H9 (cell line): ENCODE data around the gene SPTBN5. TPM values are rescaled to one million over a fixed set of nuclear protein-coding genes. Genes with fewer than 3 reads are reported as not detected.
A peak's percentile ranks its signal among the peaks of the same experiment; 100 is the strongest.

Source experiments
- DNase-seq: peaks from one replicate; pipeline ENCODE4 v3.0.0-alpha.2; 2017
- H2AFZ ChIP-seq: one replicate; pipeline ENCODE4 v1.6.1; 2013; ENCODE audit warnings: mild to moderate bottlenecking, low read length, control low read depth, moderate library complexity
- H2AK5ac ChIP-seq: 2 replicates; pipeline ENCODE4 v1.6.1; 2013; ENCODE audit warnings: low read length, control low read depth, mixed read lengths; ENCODE audit not compliant: insufficient read length
- H2BK120ac ChIP-seq: one replicate; pipeline ENCODE4 v1.6.1; 2013; ENCODE audit warnings: low read depth, mild to moderate bottlenecking, low read length, control low read depth, inconsistent platforms; ENCODE audit not compliant: poor library complexity, severe bottlenecking
- H2BK12ac ChIP-seq: 2 replicates; pipeline ENCODE4 v1.6.1; 2013; ENCODE audit warnings: low read length, control low read depth, mixed read lengths, low read depth; ENCODE audit not compliant: insufficient read length
- H2BK15ac ChIP-seq: 2 replicates; pipeline ENCODE4 v1.6.1; 2013; ENCODE audit warnings: low read depth, low read length, control low read depth
- H2BK20ac ChIP-seq: one replicate; pipeline ENCODE4 v1.6.1; 2013; ENCODE audit warnings: low read depth, mild to moderate bottlenecking, low read length, control low read depth, inconsistent platforms; ENCODE audit not compliant: poor library complexity, severe bottlenecking
- H2BK5ac ChIP-seq: 2 replicates; pipeline ENCODE4 v1.6.1; 2013; ENCODE audit warnings: low read length, control low read depth, mixed read lengths; ENCODE audit not compliant: insufficient read length
- H3K14ac ChIP-seq: 2 replicates; pipeline ENCODE4 v1.6.1; 2013; ENCODE audit warnings: low read length, control low read depth; ENCODE audit not compliant: insufficient read depth
- H3K18ac ChIP-seq: 2 replicates; pipeline ENCODE4 v1.6.1; 2013; ENCODE audit warnings: low read depth, mild to moderate bottlenecking, mixed read lengths, low read length, control low read depth; ENCODE audit not compliant: insufficient read length
- H3K23ac ChIP-seq: 2 replicates; pipeline ENCODE4 v1.6.1; 2013; ENCODE audit warnings: low read length, control low read depth, mixed read lengths, low read depth; ENCODE audit not compliant: insufficient read length
- H3K23me2 ChIP-seq: 2 replicates; pipeline ENCODE4 v1.6.1; 2013; ENCODE audit warnings: low read depth, mild to moderate bottlenecking, mixed read lengths, low read length, control low read depth; ENCODE audit not compliant: insufficient read length, poor library complexity, severe bottlenecking
- H3K27ac ChIP-seq: 2 replicates; pipeline ENCODE4 v1.5.1; 2013; ENCODE audit warnings: low read length, control low read depth, mixed read lengths, low read depth; ENCODE audit not compliant: insufficient read length
- H3K27me3 ChIP-seq: 2 replicates; pipeline ENCODE4 v1.6.1; 2013; ENCODE audit warnings: low read length, control low read depth, inconsistent platforms; ENCODE audit not compliant: insufficient read depth
- H3K4ac ChIP-seq: 2 replicates; pipeline ENCODE4 v1.6.1; 2013; ENCODE audit warnings: low read depth, mild to moderate bottlenecking, control low read depth, inconsistent platforms, low read length, moderate library complexity
- H3K4me1 ChIP-seq: 2 replicates; pipeline ENCODE4 v1.6.1; 2013; ENCODE audit warnings: low read length, control low read depth, inconsistent platforms; ENCODE audit not compliant: insufficient read depth
- H3K4me2 ChIP-seq: 2 replicates; pipeline ENCODE4 v1.6.1; 2013; ENCODE audit warnings: low read length, control low read depth, mixed read lengths; ENCODE audit not compliant: insufficient read length, insufficient read depth
- H3K56ac ChIP-seq: 2 replicates; pipeline ENCODE4 v1.6.1; 2013; ENCODE audit warnings: low read depth, mild to moderate bottlenecking, mixed read lengths, low read length, control low read depth; ENCODE audit not compliant: insufficient read length
- H3K79me1 ChIP-seq: 2 replicates; pipeline ENCODE4 v1.6.1; 2013; ENCODE audit warnings: low read depth, mild to moderate bottlenecking, moderate library complexity, low read length, control low read depth, inconsistent platforms; ENCODE audit not compliant: insufficient read depth, poor library complexity, severe bottlenecking
- H3K79me2 ChIP-seq: 2 replicates; pipeline ENCODE4 v1.6.1; 2013; ENCODE audit warnings: low read length, control low read depth, inconsistent platforms; ENCODE audit not compliant: insufficient read depth
- H3K9ac ChIP-seq: 2 replicates; pipeline ENCODE4 v1.6.1; 2013; ENCODE audit warnings: low read length, control low read depth, mixed read lengths; ENCODE audit not compliant: insufficient read length; ENCODE audit errors: extremely low read depth
- H3K9me3 ChIP-seq: one replicate; pipeline ENCODE4 v1.6.1; 2013; ENCODE audit warnings: low read depth, low read length, inconsistent platforms; ENCODE audit not compliant: control insufficient read depth
- H3T11ph ChIP-seq: one replicate; pipeline ENCODE4 v1.6.1; 2013; ENCODE audit warnings: mild to moderate bottlenecking, low read length, control low read depth, inconsistent platforms
- H4K20me1 ChIP-seq: one replicate; pipeline ENCODE4 v1.6.1; 2013; ENCODE audit not compliant: control insufficient read depth, insufficient read length, insufficient read depth
- H4K5ac ChIP-seq: 2 replicates; pipeline ENCODE4 v1.6.1; 2013; ENCODE audit warnings: low read depth, mild to moderate bottlenecking, mixed read lengths, low read length, control low read depth; ENCODE audit not compliant: insufficient read length
- H4K8ac ChIP-seq: replicated peaks from 2 replicates; pipeline ENCODE4 v1.6.1; 2013; ENCODE audit warnings: low read length, control low read depth, mixed read lengths, low read depth; ENCODE audit not compliant: insufficient read length
- H4K91ac ChIP-seq: 2 replicates; pipeline ENCODE4 v1.6.1; 2013; ENCODE audit warnings: low read depth, mild to moderate bottlenecking, moderate library complexity, mixed read lengths, low read length, control low read depth; ENCODE audit not compliant: insufficient read length
- H3K27ac Mint-ChIP-seq, 3 experiments: 2 replicates in 2 of 3; 3 replicates in 1 of 3; pipeline ENCODE4 v1.8.0; 2020 to 2021; ENCODE audit warnings: mixed read lengths in 3 of 3, mild to moderate bottlenecking in 1 of 3, moderate library complexity in 1 of 3
- H3K27me3 Mint-ChIP-seq: 2 replicates; pipeline ENCODE4 v1.8.0; 2021; ENCODE audit warnings: low read depth, mild to moderate bottlenecking, moderate library complexity, mixed read lengths
- H3K36me3 Mint-ChIP-seq, 3 experiments: 2 replicates in 2 of 3; 3 replicates in 1 of 3; pipeline ENCODE4 v1.8.0; 2020 to 2021; ENCODE audit warnings: low read depth in 3 of 3, mixed read lengths in 3 of 3; ENCODE audit not compliant: insufficient read depth in 1 of 3
- H3K4me1 Mint-ChIP-seq, 2 experiments: 2 replicates each; pipeline ENCODE4 v1.8.0; 2020; ENCODE audit warnings: mixed read lengths in 2 of 2
- H3K4me3 Mint-ChIP-seq, 2 experiments: 2 replicates in 1 of 2; 3 replicates in 1 of 2; pipeline ENCODE4 v1.8.0; 2020 to 2021; ENCODE audit warnings: mild to moderate bottlenecking in 2 of 2, mixed read lengths in 2 of 2, moderate library complexity in 1 of 2
- H3K9me3 Mint-ChIP-seq, 2 experiments: 2 replicates in 1 of 2; 3 replicates in 1 of 2; pipeline ENCODE4 v1.8.0; 2020; ENCODE audit warnings: mild to moderate bottlenecking in 2 of 2, mixed read lengths in 2 of 2, moderate library complexity in 1 of 2
- WGBS: extraction: QIAGEN DNeasy Blood & Tissue Kit; methylation state at CpG from one replicate; pipeline ENCODE4 v1.1.7; 2013; ENCODE audit warnings: missing lambda C conversion rate, low lambda C conversion rate, mixed read lengths; ENCODE audit not compliant: insufficient read length; ENCODE audit errors: extremely low coverage; 5-methylcytosine and 5-hydroxymethylcytosine counted together
- total RNA-seq: library from RNA; stranded (reverse); gene quantifications from 2 replicates; pipeline ENCODE4 v1.2.1, GENCODE V29; 2021
- TF ChIP-seq, protein P1 (sequence below): fragments of 200-600 bp; sonication (generic); conservative IDR thresholded peaks from 3 replicates; pipeline ENCODE4 v1.8.0; 2021; ENCODE audit warnings: antibody characterized with exemption, mild to moderate bottlenecking

The SPTBN5 gene
- total RNA-seq, 1 experiment from 2014 or later = 0.90 TPM

DNA sequence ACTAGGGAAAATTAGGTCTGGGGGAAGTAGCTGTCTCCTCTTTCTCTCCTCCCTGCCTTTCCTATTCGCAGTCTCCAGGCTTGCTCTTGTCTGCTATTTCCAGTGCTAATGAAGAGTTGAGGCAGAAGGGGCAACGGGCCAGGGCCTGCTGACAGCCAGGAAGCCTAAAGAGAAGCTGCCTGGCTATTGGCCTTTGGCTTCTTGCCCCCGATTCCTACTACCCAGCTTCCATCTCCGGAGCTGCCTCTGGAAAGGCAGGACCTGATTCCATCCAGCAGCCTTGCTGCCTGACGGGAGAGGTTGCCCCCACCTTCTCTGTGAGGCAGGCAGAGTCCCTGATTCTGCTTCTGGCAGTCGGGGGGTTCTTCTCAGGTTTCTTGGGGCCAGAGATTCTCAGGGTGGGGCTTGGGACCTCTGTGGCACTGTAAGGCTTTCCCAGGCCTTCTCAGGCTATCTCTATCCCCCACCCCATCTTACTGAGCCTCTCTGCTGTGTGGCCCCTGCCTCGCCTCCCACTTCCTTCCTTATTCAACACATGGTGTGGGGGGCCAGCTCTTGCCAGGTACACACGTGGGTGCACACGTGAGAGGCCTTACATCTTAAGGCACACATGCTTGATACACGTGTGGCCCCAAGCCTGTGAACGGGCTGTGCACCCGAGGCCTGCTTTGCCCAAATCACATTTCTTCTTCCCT, 84.2 kb downstream of the SPTBN5 start:
- no peak for DNase-seq
- H4K8ac ChIP-seq = no peak overlapping the region
- Mint-ChIP-seq H3K4me1 (peaks cover 5 to 16% of the 10 kb centered on the region in 2 experiments), H3K27me3 (no peaks in the 10 kb centered on the region), H3K36me3 (no peaks in the 10 kb centered on the region; a peak in 1 of 7 replicates), H3K9me3 (no peaks in the 10 kb centered on the region; a peak in 1 of 5 replicates), H3K4me3 (no peak overlapping the region), H3K27ac (0 out of 7 replicates have a peak overlapping the region, but pooled peaks of 1 of the 3 experiments have one; percentile 53)
- no peaks in the 10 kb centered on the region for H3K79me1 ChIP-seq
- no peaks in the 10 kb centered on the region for H3K9me3 ChIP-seq
- no peak overlapping the region for H4K91ac ChIP-seq
- H4K20me1 ChIP-seq = no peaks in the 10 kb centered on the region
- H3K27ac ChIP-seq = no peak overlapping the region
- no peak overlapping the region for H2AK5ac ChIP-seq
- no peak overlapping the region for H3T11ph ChIP-seq
- H3K23ac ChIP-seq = no peak overlapping the region
- H3K79me2 ChIP-seq = no peaks in the 10 kb centered on the region
- no peak overlapping the region for H3K14ac ChIP-seq
- no peaks in the 10 kb centered on the region for H3K27me3 ChIP-seq
- H4K5ac ChIP-seq = no peak overlapping the region
- H2BK20ac ChIP-seq = no peak overlapping the region
- no peak overlapping the region for H2BK15ac ChIP-seq
- no peak overlapping the region for H3K56ac ChIP-seq
- H2BK5ac ChIP-seq = no peak overlapping the region
- no peak overlapping the region for H3K9ac ChIP-seq
- H2BK12ac ChIP-seq = no peak overlapping the region
- H3K23me2 ChIP-seq = no peaks in the 10 kb centered on the region
- no peak overlapping the region for H3K4me2 ChIP-seq
- H3K4me1 ChIP-seq = no peaks in the 10 kb centered on the region
- no peak overlapping the region for H2AFZ ChIP-seq
- no CpG with 5 or more reads among the region's 12 CpGs for WGBS
- TF ChIP-seq, protein P1, sequence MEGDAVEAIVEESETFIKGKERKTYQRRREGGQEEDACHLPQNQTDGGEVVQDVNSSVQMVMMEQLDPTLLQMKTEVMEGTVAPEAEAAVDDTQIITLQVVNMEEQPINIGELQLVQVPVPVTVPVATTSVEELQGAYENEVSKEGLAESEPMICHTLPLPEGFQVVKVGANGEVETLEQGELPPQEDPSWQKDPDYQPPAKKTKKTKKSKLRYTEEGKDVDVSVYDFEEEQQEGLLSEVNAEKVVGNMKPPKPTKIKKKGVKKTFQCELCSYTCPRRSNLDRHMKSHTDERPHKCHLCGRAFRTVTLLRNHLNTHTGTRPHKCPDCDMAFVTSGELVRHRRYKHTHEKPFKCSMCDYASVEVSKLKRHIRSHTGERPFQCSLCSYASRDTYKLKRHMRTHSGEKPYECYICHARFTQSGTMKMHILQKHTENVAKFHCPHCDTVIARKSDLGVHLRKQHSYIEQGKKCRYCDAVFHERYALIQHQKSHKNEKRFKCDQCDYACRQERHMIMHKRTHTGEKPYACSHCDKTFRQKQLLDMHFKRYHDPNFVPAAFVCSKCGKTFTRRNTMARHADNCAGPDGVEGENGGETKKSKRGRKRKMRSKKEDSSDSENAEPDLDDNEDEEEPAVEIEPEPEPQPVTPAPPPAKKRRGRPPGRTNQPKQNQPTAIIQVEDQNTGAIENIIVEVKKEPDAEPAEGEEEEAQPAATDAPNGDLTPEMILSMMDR = no peak
- no peak overlapping the region for H3K18ac ChIP-seq
- H3K4ac ChIP-seq = no peak overlapping the region
- H2BK120ac ChIP-seq = no peak overlapping the region
